Caki2 (cell line): ENCODE data around the gene STXBP5. TPM values are rescaled to one million over a fixed set of nuclear protein-coding genes. Genes with fewer than 3 reads are reported as not detected.

Source experiments
- DNase-seq: peaks from one replicate; pipeline ENCODE4 v3.0.0-alpha.2; 2015; ENCODE audit warnings: low read depth
- in situ Hi-C: cut with HindIII; loops from 2 replicates; pipeline ENCODE4 v1.10.0; 2016; ENCODE audit warnings: low sequenced_read_pairs, low pct_unique_long_range_greater_than_20kb, mixed read lengths
- total RNA-seq: library from RNA; depleted of rRNA; stranded (reverse); fragments of >200 nt; shearing (Covaris generic); gene quantifications from 2 replicates; pipeline ENCODE4 v1.2.3, GENCODE V29; 2014; ENCODE audit warnings: low replicate concordance; rRNA removed

Gene STXBP5
- total RNA-seq, result 2.9 and 8.3 TPM in 2 replicates

GRCh38 chr6:147204060-147204785 is at the start of gene STXBP5:
TSS of gene STXBP5 (plus strand) at chr6:147204417. CDS start at chr6:147204533, 116 bp downstream.
- in situ Hi-C loops, result no loop called here
- peak; percentile 53 for DNase-seq

DNA sequence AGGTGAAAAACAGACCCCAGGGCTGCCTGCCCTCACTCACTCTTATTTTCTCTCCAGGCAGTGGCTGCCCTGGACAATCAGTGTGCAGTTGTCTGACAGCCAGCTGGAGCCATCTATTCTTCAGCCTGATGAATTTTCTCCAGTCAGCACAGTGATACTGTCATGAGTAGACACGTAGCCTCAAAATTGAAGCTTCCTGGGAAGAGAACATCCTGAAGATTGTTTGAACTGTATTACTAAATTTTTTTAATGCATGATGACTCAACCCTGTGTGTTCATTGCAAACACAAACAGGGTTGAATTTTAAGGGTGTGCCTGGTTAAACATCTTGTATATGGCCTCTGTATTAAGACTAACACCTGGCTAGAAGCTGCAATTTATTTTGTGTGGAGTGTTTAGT is 49.8 kb upstream of the STXBP5 start:
- in situ Hi-C loops, result no loop called here
- DNase-seq, result no peak

- in situ Hi-C loops, result no loop called here
- DNase-seq, result no peak
These were observed 48.0 kb upstream of the STXBP5 start for GRCh38 chr6:147156218-147156617.

DNA sequence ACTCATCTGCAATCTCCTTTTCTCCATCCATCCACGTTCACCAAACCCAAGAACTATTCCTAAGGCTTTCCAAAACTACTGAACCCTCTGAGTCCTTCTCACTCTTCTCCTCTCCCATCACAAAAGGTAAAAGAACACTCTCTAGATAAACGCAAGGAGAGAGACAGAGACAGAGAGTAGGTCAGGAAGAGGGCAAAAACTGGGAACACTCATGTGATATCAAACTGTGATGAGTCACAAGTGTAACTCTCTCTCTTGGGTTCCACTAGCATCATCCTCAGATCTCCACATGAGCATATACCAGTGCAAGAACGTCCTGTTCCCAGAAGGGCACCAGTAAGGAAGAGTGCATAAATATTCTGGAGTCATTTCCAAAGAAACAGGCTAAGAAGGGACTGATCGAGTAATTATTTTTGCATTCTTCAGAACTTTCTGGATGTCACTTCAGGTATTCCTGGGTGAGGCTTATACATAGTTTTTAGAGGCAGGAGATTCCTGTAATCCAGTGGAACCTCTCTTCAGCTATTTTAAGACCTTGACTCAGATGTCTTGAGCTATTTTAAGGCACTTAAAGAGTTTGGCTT is 47.3 kb upstream of the STXBP5 start:
- DNase-seq, result no peak
- in situ Hi-C loops, result no loop called here

GRCh38 chr6:147157930-147158329 is 46.3 kb upstream of the STXBP5 start:
- in situ Hi-C loops, result no loop called here

DNA sequence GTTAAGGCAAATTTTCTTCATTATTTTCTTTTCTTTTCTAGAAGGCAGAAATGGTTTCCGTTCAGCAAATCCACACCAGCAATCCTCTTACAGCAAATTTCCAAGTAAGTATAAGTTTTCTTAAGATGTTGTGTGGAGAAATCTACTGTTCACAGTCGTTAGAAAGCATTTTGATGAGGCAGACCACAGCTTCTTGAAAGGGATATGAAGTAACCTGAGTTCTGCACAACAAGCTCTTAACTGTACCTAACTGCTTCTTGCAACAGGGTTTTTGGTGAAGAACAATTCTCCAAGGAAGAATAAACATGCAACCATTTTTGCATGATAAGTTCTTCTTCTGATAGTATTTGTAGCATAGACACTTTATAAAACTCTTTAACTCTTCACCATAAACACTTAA is 45.3 kb upstream of the STXBP5 start:
- no peak for DNase-seq
- in situ Hi-C loops, result no loop called here

More at GRCh38 chr6:147157930-147158329, 46.3 kb upstream of the STXBP5 start:
- DNase-seq, result no peak

- in situ Hi-C loops, result no loop called here
- no peak for DNase-seq
These were observed 44.5 kb upstream of the STXBP5 start for GRCh38 chr6:147159536-147160374.

DNA sequence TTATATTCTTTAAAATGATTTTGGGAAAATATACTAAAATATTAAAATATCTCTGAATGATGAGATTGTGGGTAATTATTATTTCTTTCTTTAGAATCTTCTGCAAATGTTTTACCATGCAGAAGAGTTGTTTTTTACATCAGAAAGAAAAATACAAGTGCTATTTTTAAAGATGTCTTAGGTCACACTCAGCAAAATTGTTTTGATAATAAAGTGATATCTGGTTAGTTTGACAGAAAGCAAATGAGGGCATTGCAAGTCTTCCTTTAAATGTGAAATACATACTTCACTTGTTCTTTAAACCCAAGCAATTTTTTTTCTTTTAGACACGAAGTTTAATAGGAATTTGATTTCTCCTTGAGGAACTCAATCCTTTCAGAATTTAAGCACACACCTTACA is 43.6 kb upstream of the STXBP5 start:
- in situ Hi-C loops, result no loop called here
- DNase-seq, result no peak

GRCh38 chr6:147161253-147161973 is 42.8 kb upstream of the STXBP5 start:
- in situ Hi-C loops, result no loop called here
- no peak for DNase-seq

- in situ Hi-C loops, result no loop called here
- no peak for DNase-seq
These were observed 42.2 kb upstream of the STXBP5 start for GRCh38 chr6:147161974-147162495.

GRCh38 chr6:147164761-147165160 is 39.5 kb upstream of the STXBP5 start:
- DNase-seq, result no peak
- in situ Hi-C loops, result no loop called here

DNA sequence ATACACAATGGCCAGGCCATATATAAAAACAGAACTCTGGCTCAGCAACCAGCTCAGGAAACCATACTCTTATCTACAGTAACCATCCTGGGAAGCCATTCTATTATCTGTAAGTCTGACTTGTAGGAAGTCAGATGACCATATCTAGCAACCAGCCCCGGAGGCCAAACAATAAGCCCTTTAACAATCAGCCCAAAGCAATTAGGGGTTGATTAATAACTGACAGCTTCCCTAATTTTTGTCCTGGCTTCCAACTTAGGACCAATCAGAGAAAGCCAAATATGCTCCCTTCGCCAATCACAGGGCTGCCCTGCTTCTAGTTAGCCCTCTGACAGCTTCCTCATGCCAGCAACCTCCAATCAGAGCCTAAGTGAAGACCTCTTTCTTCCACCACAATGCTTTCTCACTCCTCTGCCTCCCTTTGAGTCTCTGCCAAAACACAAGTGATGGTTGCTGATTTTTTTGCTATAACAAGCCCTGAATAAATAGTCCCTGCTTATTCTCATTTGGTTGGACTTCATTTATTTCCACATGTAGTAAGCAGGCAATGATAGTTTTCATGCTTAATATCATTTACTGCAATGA is 37.8 kb upstream of the STXBP5 start:
- in situ Hi-C loops, result no loop called here
- DNase-seq, result peak; percentile 21

GRCh38 chr6:147166992-147167391 is 37.2 kb upstream of the STXBP5 start:
- no peak for DNase-seq
- in situ Hi-C loops, result no loop called here

DNA sequence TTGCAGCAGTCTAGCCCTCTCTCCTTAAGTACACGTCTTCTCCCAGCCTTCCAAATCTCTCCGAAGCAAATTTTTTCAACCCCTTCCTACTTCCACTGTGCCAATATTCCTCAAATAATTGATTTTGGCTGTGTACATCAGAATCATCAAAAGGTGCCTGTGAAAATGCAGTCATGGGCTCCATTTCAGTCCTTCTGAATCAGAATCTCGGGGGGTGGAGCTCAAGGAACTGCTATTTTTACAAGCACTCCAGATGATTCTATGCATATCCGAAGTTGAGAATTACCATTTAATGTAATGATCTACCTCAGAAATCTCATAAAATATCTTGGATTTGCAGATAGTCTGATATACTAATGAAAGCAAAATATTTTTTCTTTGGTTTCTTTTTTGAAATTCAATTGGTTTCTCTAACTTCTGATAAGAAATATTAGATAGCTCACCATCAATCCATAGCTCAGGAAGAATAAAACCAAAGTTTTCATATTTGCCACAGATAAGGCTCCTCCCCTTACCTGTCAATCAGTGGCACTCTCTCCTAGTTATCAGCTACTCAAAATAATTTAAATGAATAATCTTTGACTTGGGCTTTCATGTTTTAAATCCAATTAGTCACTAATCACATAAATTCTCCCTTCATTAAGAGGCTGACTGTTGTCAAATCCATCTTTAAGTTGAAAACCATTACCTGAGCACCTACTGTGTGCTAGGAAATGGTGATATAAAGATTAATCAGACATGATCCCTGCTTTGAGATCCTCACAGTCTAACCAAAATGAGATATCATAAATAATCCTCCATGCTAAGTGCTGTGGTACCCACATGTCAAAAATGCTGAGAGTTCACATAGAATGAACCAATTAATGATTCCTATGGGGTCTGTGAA is 36.4 kb upstream of the STXBP5 start:
- DNase-seq, result no peak
- in situ Hi-C loops, result no loop called here

GRCh38 chr6:147169529-147169928 is 34.7 kb upstream of the STXBP5 start:
- in situ Hi-C loops, result no loop called here

GRCh38 chr6:147170269-147170668 is 33.9 kb upstream of the STXBP5 start:
- no peak for DNase-seq
- in situ Hi-C loops, result no loop called here

More at GRCh38 chr6:147169529-147169928, 34.7 kb upstream of the STXBP5 start:
- no peak for DNase-seq

- no peak for DNase-seq
- in situ Hi-C loops, result no loop called here
These were observed 31.1 kb upstream of the STXBP5 start for GRCh38 chr6:147173140-147173539.
